HG02642 (cell line): ENCODE measurements around the gene RBM20.
"Not testable (repeated sequence)": the region's sequence is repeated elsewhere in the genome, so short reads cannot be mapped to it uniquely, and the experiment has no call there.

Source experiments
- ATAC-seq: cut with Tn5 transposase; IDR thresholded peaks from one replicate; pipeline ENCODE4 v1.9.1; 2021; ENCODE audit warnings: mild to moderate bottlenecking; ENCODE audit not compliant: unreplicated experiment, poor library complexity

RBM20 gene

GRCh38 chr10:110699859-110700468 lies 55.8 kb downstream of the RBM20 start:
- ATAC-seq: no peak

- no peak for ATAC-seq
Observed at GRCh38 chr10:110700947-110701616, 56.9 kb downstream of the RBM20 start.

- no peak for ATAC-seq
Observed at GRCh38 chr10:110701617-110701971, 57.5 kb downstream of the RBM20 start.

GRCh38 chr10:110704070-110704469 lies 59.9 kb downstream of the RBM20 start:
- ATAC-seq: no peak

GRCh38 chr10:110704906-110705476 lies 60.9 kb downstream of the RBM20 start:
- ATAC-seq: no peak

GRCh38 chr10:110705596-110705995 lies 61.5 kb downstream of the RBM20 start:
- ATAC-seq: not testable (repeated sequence)

- no peak for ATAC-seq
Observed at GRCh38 chr10:110706690-110707098, 62.6 kb downstream of the RBM20 start.

GRCh38 chr10:110708776-110709443 lies 64.8 kb downstream of the RBM20 start:
- no peak for ATAC-seq

GRCh38 chr10:110709444-110709828 lies 65.3 kb downstream of the RBM20 start:
- no peak for ATAC-seq

- ATAC-seq: no peak
Observed at GRCh38 chr10:110709964-110710587, 65.9 kb downstream of the RBM20 start.

- no peak for ATAC-seq
Observed at GRCh38 chr10:110710621-110711020, 66.5 kb downstream of the RBM20 start.

GRCh38 chr10:110711382-110711781 lies 67.2 kb downstream of the RBM20 start:
- no peak for ATAC-seq

GRCh38 chr10:110714356-110714755 lies 70.2 kb downstream of the RBM20 start:
- no peak for ATAC-seq

GRCh38 chr10:110717781-110718589 lies 73.8 kb downstream of the RBM20 start:
- ATAC-seq: no peak

GRCh38 chr10:110721406-110722038 lies 77.4 kb downstream of the RBM20 start:
- no peak for ATAC-seq

GRCh38 chr10:110723224-110723891 lies 79.2 kb downstream of the RBM20 start:
- ATAC-seq: no peak

GRCh38 chr10:110724116-110724921 lies 80.2 kb downstream of the RBM20 start:
- ATAC-seq: peak; percentile 71

GRCh38 chr10:110724937-110725336 lies 80.8 kb downstream of the RBM20 start:
- no peak for ATAC-seq
